ENCODE data around the gene PRPF6. TPM values are rescaled to one million over a fixed set of nuclear protein-coding genes. Genes with fewer than 3 reads are reported as not detected.

PRPF6 gene
- total and polyA plus RNA-seq, 2 of the 13 experiments (the other 11 are each of a cell fraction or from before 2014, with no cell fraction given) = 63.7 to 101 TPM

- TF ChIP-seq RXRA (CRISPR knock-in tag; IDR thresholded peaks at IDR 0.05) (peak; percentile 78; the same call in 1 of the 2 replicates), BRCA1 (CRISPR knock-in tag; IDR thresholded peaks at IDR 0.05) (peak; percentile 47; the same call in 1 of the 2 replicates), KDM3A (CRISPR knock-in tag; IDR thresholded peaks at IDR 0.05; ENCODE audit: low read depth) (peak; percentile 32), ZSCAN31 (CRISPR knock-in tag; IDR thresholded peaks at IDR 0.05; ENCODE audit: low read depth) (no peak; the same call in none of the 2 replicates), ZNF709 (CRISPR knock-in tag; IDR thresholded peaks at IDR 0.05) (no peak), ZNF337 (CRISPR knock-in tag; IDR thresholded peaks at IDR 0.05; ENCODE audit: borderline replicate concordance, low read depth) (no peak), FOXA1 (IDR thresholded peaks at IDR 0.05) (no peak), FOXA1 (CRISPR knock-in tag; IDR thresholded peaks at IDR 0.05) (peak; percentile 44; the same call in 1 of the 2 replicates), GATAD1 (CRISPR knock-in tag; IDR thresholded peaks at IDR 0.05) (peak; percentile 58), ZNF253 (CRISPR knock-in tag; IDR thresholded peaks at IDR 0.05; ENCODE audit: borderline replicate concordance) (0 out of 2 replicates have a peak, but pooled peaks have one; percentile 60), ZNF557 (CRISPR knock-in tag; IDR thresholded peaks at IDR 0.05) (peak; percentile 82; the same call in 1 of the 2 replicates), ZNF770 (CRISPR knock-in tag; IDR thresholded peaks at IDR 0.05) (peak; percentile 23), E2F1 (CRISPR knock-in tag; IDR thresholded peaks at IDR 0.05) (0 out of 2 replicates have a peak, but pooled peaks have one; percentile 19), HMGXB4 (CRISPR knock-in tag; IDR thresholded peaks at IDR 0.05; ENCODE audit: borderline replicate concordance in 1 of 2, low read depth in 1 of 2) (peak; percentile 16 to 55; a peak in 3 of 4 replicates), ISX (CRISPR knock-in tag; conservative IDR thresholded peaks at IDR 0.05) (peak; percentile 81; the same call in 1 of the 2 replicates), HMG20A (CRISPR knock-in tag; IDR thresholded peaks at IDR 0.05; ENCODE audit: borderline replicate concordance) (peak; percentile 53; the same call in 1 of the 2 replicates), ZBTB33 (CRISPR knock-in tag; IDR thresholded peaks at IDR 0.05) (peak; percentile 31; the same call in 1 of the 2 replicates), DRAP1 (CRISPR knock-in tag; IDR thresholded peaks at IDR 0.05) (peak; percentile 68; the same call in 1 of the 2 replicates), MIER3 (CRISPR knock-in tag; IDR thresholded peaks at IDR 0.05; ENCODE audit: borderline replicate concordance) (no peak; the same call in 1 of the 2 replicates), CSRNP2 (CRISPR knock-in tag; conservative IDR thresholded peaks at IDR 0.05; ENCODE audit: low read depth) (no peak)
These were observed 75.1 kb downstream of the PRPF6 start (continued) for GRCh38 chr20:64055893-64056638.

Data from HepG2 (cell line).